ENCODE measurements around the gene DLX5.

The DLX5 gene

GRCh38 chr7:97005183-97006054 is 19.2 kb downstream of the DLX5 start, which contains the start of gene DLX6:
Gene DLX6 (plus strand): TSS chr7:97005553. CDS start chr7:97005978, 425 bp downstream.
- peak; percentile 88 to 92 for DNase-seq

GRCh38 chr7:97004247-97005182 is 20.1 kb downstream of the DLX5 start:
- DNase-seq = peak in 1 of 2 experiments; percentile 29

GRCh38 chr7:97003262-97004246 is 21.1 kb downstream of the DLX5 start:
- DNase-seq = no peak

- DNase-seq = no peak
Measured at GRCh38 chr7:97002555-97003261, 21.9 kb downstream of the DLX5 start.

GRCh38 chr7:97001656-97002554 is 22.7 kb downstream of the DLX5 start:
- no peak for DNase-seq

- no peak for DNase-seq
Measured at GRCh38 chr7:97001221-97001620, 23.4 kb downstream of the DLX5 start.

- DNase-seq = no peak
Measured at GRCh38 chr7:96998744-96999143, 25.9 kb downstream of the DLX5 start.

GRCh38 chr7:96998333-96998732 is 26.3 kb downstream of the DLX5 start:
- DNase-seq = no peak

- DNase-seq = no peak
Measured at GRCh38 chr7:96997512-96998032, 27.1 kb downstream of the DLX5 start.

- no peak for DNase-seq
Measured at GRCh38 chr7:96996958-96997511, 27.6 kb downstream of the DLX5 start.

- DNase-seq = no peak
Measured at GRCh38 chr7:96996111-96996957, 28.3 kb downstream of the DLX5 start.

GRCh38 chr7:96995406-96996110 is 29.1 kb downstream of the DLX5 start:
- no peak for DNase-seq

- no peak for DNase-seq
Measured at GRCh38 chr7:96993980-96994379, 30.7 kb downstream of the DLX5 start.

- DNase-seq = no peak
Measured at GRCh38 chr7:96993094-96993865, 31.4 kb downstream of the DLX5 start.

GRCh38 chr7:96992192-96993005 is 32.2 kb downstream of the DLX5 start:
- no peak for DNase-seq

- DNase-seq = no peak
Measured at GRCh38 chr7:96991546-96992191, 33.0 kb downstream of the DLX5 start.

Data from NCI-H1930 (cell line).